Karpas-422 (cell line): ENCODE data around the gene CARS1. TPM values are rescaled to one million over a fixed set of nuclear protein-coding genes. Genes with fewer than 3 reads are reported as not detected.
A peak's percentile ranks its signal among the peaks of the same experiment; 100 is the strongest.

Experiments
- DNase-seq: peaks from one replicate; pipeline ENCODE4 v3.0.0-alpha.2; 2015
- H2AFZ ChIP-seq: fragments of 200-600 bp; sonication (generic); 2 replicates; pipeline ENCODE4 v1.6.1; 2014; ENCODE audit warnings: antibody characterized with exemption, low read length, mixed read lengths
- H3K27ac ChIP-seq: fragments of 200-600 bp; sonication (generic); 2 replicates; pipeline ENCODE4 v1.5.1; 2014; ENCODE audit warnings: mild to moderate bottlenecking, low read length, moderate library complexity
- H3K27me3 ChIP-seq: fragments of 200-600 bp; sonication (generic); 2 replicates; pipeline ENCODE4 v1.6.1; 2014; ENCODE audit warnings: low read length, mixed read lengths
- H3K36me3 ChIP-seq: fragments of 200-600 bp; sonication (generic); 2 replicates; pipeline ENCODE4 v1.6.1; 2014; ENCODE audit warnings: low read length, mixed read lengths; ENCODE audit not compliant: insufficient read depth
- H3K4me1 ChIP-seq: fragments of 200-600 bp; sonication (generic); 2 replicates; pipeline ENCODE4 v1.6.1; 2014; ENCODE audit warnings: mild to moderate bottlenecking, low read length, mixed read lengths
- H3K4me2 ChIP-seq: fragments of 200-600 bp; sonication (generic); 2 replicates; pipeline ENCODE4 v1.6.1; 2014; ENCODE audit warnings: low read length, low read depth, mild to moderate bottlenecking; ENCODE audit not compliant: poor library complexity, severe bottlenecking
- H3K4me3 ChIP-seq: fragments of 200-600 bp; sonication (generic); 2 replicates; pipeline ENCODE4 v1.5.1; 2014; ENCODE audit warnings: mild to moderate bottlenecking, antibody characterized with exemption, low read length, mixed read lengths
- H3K79me2 ChIP-seq: fragments of 200-600 bp; sonication (generic); 2 replicates; pipeline ENCODE4 v1.6.1; 2014; ENCODE audit warnings: mild to moderate bottlenecking, low read length, mixed read lengths
- H3K9ac ChIP-seq: fragments of 200-600 bp; sonication (generic); 2 replicates; pipeline ENCODE4 v1.6.0; 2014; ENCODE audit warnings: low read length
- H3K9me2 ChIP-seq: fragments of 200-600 bp; sonication (generic), shearing (Covaris generic); replicated peaks from 2 replicates; pipeline ENCODE4 v1.6.0; 2014; ENCODE audit warnings: mild to moderate bottlenecking, low read length, moderate library complexity; ENCODE audit not compliant: insufficient read depth
- H3K9me3 ChIP-seq: fragments of 300-700, 200-600 bp; sonication (generic); 2 replicates; pipeline ENCODE4 v1.6.1; 2014; ENCODE audit warnings: low read length, mixed read lengths
- H4K20me1 ChIP-seq: fragments of 200-600 bp; sonication (generic); 2 replicates; pipeline ENCODE4 v1.6.1; 2014; ENCODE audit warnings: mild to moderate bottlenecking, antibody characterized with exemption, low read length, low read depth; ENCODE audit not compliant: insufficient read depth
- total RNA-seq: library from RNA; depleted of rRNA; stranded (reverse); fragments of >200 nt; shearing (Covaris generic); gene quantifications from 2 replicates; pipeline ENCODE4 v1.2.3, GENCODE V29; 2014; ENCODE audit warnings: low replicate concordance

The CARS1 gene
- total RNA-seq, 1 experiment from 2014 or later, result 55.8 TPM

DNA sequence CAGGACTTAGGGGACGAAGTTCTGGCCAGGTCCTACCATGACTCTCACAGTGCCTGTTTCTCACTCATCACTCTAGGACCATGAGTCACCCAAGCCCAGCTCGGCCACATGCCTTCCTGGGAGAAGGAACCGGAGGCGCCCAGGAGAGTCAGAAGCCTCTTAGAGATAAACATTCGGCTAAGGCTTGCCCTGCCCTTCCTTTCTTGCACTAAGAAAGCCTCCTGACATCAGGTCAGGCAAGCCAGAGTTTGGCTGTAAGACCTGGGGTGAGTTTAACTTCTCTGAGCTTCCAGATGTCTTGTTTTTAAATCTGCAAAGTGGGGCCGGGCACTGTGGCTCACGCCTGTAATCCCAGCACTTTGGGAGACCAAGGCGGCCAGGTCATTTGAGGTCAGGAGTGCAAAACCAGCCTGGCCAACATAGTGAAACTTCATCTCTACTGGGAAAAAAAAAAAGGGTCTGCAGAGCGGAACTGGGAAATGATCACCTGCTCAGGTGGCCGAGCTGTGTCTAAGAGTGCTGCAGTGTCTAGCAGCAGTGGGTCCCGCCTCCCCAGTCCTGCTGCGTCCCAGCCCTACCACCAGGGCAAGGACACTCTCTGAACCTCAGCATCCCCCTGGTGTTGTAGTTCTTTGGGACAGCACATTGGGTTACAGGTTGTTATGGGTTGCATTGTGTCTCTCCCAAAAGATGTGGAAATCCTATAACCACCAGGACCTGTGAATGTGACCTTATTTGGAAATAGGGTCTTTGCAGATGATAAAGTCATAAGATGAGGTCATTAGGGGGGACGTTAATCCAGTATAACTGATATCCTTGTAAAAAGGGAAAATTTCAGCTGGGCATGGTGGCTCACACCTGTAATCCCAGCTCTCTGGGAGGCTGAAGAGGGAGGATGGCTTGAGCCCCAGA is 1.8 kb upstream of the CARS1 start:
- Histone ChIP-seq H3K9ac (no peak overlapping the region), H4K20me1 (peaks cover 10% of the 10 kb centered on the region), H3K27ac (no peak overlapping the region), H3K79me2 (peaks cover 32% of the 10 kb centered on the region), H3K4me1 (peaks cover 48% of the 10 kb centered on the region), H3K9me2 (no peaks in the 10 kb centered on the region), H3K4me2 (no peak overlapping the region), H2AFZ (no peak overlapping the region), H3K27me3 (no peaks in the 10 kb centered on the region), H3K4me3 (no peak overlapping the region), H3K9me3 (no peaks in the 10 kb centered on the region), H3K36me3 (no peaks in the 10 kb centered on the region)
- DNase-seq, result no peak

DNA sequence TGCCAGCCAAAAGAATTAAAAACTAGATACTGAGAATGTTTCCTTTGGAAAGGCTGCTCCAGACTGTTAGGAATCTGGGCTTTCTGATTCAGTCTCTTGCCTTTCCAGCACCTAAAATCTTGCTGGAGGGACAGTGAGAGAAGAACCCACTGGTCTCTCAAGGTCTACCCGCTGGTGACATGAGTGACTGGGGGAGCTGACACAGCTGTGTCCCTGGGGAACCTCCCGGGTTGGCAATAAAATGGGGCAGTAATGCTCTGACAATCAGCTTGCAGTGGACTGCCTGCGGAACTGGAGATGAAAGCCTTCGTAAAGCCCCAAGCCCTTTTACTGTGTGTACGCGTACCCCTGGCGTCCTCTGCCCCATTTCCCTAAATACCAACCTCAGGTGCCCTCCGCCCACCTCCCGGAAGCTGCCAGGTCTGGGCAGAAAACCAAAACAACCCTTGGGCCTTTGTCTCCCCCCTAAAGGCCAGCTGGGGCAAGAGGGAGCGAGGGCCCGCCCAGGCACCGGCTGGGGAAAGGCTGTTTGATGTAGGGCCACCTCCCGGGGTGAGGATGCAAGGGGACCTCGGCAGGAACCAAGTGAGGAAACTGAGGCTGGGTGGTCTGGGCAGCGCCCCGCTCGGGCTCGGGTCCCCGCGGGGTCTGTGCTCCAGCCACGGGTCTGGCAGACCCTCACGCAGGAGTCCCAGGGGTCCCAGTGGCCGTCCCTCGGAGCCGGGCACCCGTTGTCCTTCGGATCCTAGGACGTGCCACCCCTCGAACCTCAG is 741 bp downstream of the CARS1 start:
- peak; percentile 60 for DNase-seq
- no peaks in the 10 kb centered on the region for H3K27me3 ChIP-seq
- H2AFZ ChIP-seq, result no peak overlapping the region
- peak overlapping the region; percentile 92 for H3K4me2 ChIP-seq
- peaks cover 49% of the 10 kb centered on the region for H3K79me2 ChIP-seq
- no peaks in the 10 kb centered on the region for H3K9me3 ChIP-seq
- peak overlapping the region; percentile 84 for H3K27ac ChIP-seq
- no peaks in the 10 kb centered on the region for H3K9me2 ChIP-seq
- no peaks in the 10 kb centered on the region for H3K36me3 ChIP-seq
- H3K4me3 ChIP-seq, result peak overlapping the region; percentile 100
- H3K9ac ChIP-seq, result peak overlapping the region; percentile 100
- H4K20me1 ChIP-seq, result peaks cover 13% of the 10 kb centered on the region
- H3K4me1 ChIP-seq, result peaks cover 52% of the 10 kb centered on the region

DNA sequence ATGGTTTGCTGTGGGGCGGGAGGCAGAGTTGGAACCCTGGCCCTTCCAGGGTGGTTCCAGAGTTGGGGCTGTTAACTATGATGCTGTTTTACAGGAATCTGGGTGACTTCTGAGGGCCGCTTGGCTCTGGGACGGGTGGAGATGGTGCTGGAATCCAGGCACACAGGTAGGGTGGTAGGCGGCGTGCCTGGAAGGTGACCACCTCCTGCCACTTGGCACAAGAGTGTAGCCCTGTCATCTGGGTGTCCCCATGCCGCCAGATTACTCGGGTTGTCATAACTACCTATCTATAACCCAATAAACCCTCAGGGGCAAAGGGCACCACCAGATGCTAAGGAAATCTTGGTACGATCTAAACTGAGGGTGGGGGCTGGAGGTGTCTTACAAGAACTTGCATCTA is 1.3 kb downstream of the CARS1 start:
- H3K4me2 ChIP-seq, result peak overlapping the region; percentile 92
- peak overlapping the region; percentile 100 for H3K4me3 ChIP-seq
- H3K9me3 ChIP-seq, result no peaks in the 10 kb centered on the region
- DNase-seq, result peak; percentile 39
- H3K9me2 ChIP-seq, result no peaks in the 10 kb centered on the region
- peaks cover 13% of the 10 kb centered on the region for H4K20me1 ChIP-seq
- no peak overlapping the region for H2AFZ ChIP-seq
- H3K27ac ChIP-seq, result peak overlapping the region; percentile 84
- H3K79me2 ChIP-seq, result peaks cover 55% of the 10 kb centered on the region
- H3K9ac ChIP-seq, result peak overlapping the region; percentile 100
- no peaks in the 10 kb centered on the region for H3K27me3 ChIP-seq
- H3K36me3 ChIP-seq, result no peaks in the 10 kb centered on the region
- H3K4me1 ChIP-seq, result peaks cover 58% of the 10 kb centered on the region

DNA sequence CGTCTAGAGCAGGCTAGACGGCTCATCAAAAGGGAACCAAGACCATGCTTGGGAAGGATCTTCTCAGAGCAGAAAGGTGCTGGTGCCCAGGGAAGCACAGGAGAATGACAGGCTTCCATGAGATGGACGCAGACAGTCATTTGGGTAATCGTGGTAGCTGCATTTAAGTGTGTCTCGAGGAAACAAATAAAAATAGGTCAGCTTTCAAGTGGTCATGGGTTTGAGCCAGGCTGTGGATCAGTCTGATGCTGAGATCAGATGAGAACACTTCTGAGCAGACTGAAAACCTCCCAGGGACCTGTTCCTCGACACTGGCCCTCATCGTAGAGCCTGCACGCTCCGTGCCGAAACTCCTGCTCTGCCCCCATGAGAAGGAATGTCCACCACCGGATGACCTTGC is 4.7 kb downstream of the CARS1 start:
- H3K36me3 ChIP-seq, result no peaks in the 10 kb centered on the region
- peak overlapping the region; percentile 42 for H3K9ac ChIP-seq
- peak overlapping the region; percentile 91 for H3K4me2 ChIP-seq
- H3K79me2 ChIP-seq, result peaks cover 88% of the 10 kb centered on the region
- H3K27me3 ChIP-seq, result no peaks in the 10 kb centered on the region
- H3K27ac ChIP-seq, result peak overlapping the region; percentile 88
- H3K9me2 ChIP-seq, result no peaks in the 10 kb centered on the region
- H2AFZ ChIP-seq, result no peak overlapping the region
- H3K4me3 ChIP-seq, result peak overlapping the region; percentile 26; the same call in 1 of the 2 replicates
- peak; percentile 35 for DNase-seq
- H4K20me1 ChIP-seq, result peaks cover 20% of the 10 kb centered on the region
- H3K4me1 ChIP-seq, result peaks cover 73% of the 10 kb centered on the region
- no peaks in the 10 kb centered on the region for H3K9me3 ChIP-seq

DNA sequence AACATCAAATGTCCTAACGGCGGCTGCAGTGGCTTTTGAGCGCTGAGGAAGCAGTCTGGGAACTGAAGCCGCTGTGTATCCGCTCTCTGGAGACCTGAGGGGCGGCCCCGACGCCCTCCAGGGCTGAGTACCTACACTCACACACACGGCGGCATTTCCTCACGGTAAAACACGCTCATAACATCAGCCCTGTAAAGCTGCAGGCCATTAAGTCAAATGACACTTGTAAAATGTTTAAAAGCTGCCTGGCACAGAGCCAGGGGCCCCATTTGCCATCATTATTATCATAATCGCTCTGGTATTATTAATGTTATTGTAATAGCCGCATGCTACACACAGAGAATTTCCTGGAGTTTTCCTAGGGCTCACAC is 5.1 kb downstream of the CARS1 start:
- Histone ChIP-seq H3K27me3 (no peaks in the 10 kb centered on the region), H3K4me2 (peak overlapping the region; percentile 91), H4K20me1 (peaks cover 23% of the 10 kb centered on the region), H2AFZ (no peak overlapping the region), H3K9me2 (no peaks in the 10 kb centered on the region), H3K4me3 (peak overlapping the region; percentile 61; the same call in 1 of the 2 replicates), H3K27ac (peak overlapping the region; percentile 88), H3K79me2 (peaks cover 91% of the 10 kb centered on the region), H3K9ac (peak overlapping the region; percentile 72), H3K9me3 (no peaks in the 10 kb centered on the region), H3K36me3 (no peaks in the 10 kb centered on the region), H3K4me1 (peaks cover 70% of the 10 kb centered on the region)
- peak; percentile 67 for DNase-seq

DNA sequence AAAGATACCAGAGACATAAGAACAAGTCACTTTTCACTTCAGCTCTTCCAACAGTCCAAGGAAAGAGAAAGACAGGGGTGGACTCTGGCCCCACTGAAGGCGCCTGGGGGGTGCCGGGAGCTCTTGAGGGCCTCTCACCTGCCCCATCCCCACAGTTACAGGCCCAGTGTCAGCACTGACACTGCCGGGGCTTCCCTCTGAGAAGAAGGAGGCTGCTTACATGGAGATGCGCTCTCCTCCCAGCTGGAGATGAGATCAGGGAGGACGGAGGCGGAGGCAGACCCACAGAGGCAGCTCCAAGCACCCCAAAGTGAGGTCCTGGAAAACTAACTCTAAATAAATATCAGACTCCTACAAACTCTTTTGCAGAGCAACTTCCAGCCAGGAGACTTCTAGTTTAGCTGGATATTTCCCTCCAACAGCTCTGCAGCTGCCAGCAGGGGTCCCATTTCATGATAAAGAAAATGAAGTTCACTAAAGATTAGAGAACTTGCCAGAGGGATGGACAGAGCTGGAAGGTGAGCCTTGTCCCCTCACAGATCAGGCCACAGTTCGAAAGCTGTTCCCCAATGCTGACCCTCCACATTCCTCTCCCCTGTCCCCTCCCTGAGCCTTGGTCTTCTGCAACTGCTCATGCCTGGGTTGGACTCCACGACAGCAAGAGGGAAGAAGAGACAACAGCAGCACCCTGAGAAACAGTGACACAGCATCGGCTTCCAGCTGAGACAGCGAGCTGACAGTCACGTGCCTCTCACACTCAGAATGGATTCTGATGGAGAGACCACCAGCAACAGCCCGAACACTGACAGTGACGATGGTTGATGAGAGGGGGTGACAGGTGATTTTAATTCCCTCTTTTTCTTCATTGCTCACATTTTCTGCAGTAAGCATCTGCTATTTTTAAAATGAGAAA is 5.8 kb downstream of the CARS1 start:
- Histone ChIP-seq H3K4me3 (peak overlapping the region; percentile 61; the same call in 1 of the 2 replicates), H4K20me1 (peaks cover 23% of the 10 kb centered on the region), H3K27me3 (no peaks in the 10 kb centered on the region), H3K9me2 (no peaks in the 10 kb centered on the region), H3K4me2 (peak overlapping the region; percentile 91), H3K36me3 (no peaks in the 10 kb centered on the region), H3K9me3 (no peaks in the 10 kb centered on the region), H3K9ac (peak overlapping the region; percentile 72), H3K4me1 (peaks cover 70% of the 10 kb centered on the region), H2AFZ (no peak overlapping the region), H3K27ac (peak overlapping the region; percentile 88), H3K79me2 (peaks cover 89% of the 10 kb centered on the region)
- DNase-seq, result peak; percentile 59

DNA sequence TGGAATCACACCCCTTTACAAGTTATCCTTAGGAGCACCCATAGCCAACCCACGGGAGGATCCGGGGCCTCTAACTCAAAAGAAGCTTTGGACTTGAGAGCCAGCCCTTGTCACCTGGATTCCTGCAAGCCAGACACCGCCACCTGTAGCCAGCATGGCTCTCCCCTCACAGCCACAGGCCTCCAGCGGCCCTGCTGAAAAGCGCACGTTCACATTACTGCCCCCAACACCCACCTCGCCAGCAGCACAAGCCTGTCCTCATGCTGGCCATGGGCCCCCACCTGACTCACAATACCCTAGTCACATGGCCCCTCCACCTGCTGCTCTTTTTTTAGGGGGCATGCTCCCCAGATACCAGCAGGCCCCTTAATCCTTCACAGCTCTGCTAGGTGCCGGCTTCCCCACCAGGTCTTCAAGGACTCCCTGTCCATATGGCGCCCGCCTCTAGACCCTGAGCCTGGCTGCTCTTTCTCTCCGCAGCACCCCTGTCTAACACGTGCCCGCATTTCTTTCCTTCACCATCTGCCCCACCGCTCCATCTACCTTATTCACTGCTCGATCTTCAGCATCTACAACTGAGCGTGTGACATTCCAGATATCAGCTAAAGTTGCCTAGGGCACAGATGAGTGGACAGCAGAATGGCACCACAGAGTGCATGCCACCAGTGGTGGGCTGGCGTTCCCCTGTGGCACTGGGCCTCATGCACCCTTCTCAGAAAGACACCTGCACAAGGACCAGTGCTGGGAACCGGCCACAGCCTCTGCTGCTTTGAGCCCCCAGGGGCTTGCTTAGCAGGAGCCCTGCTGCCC is 6.6 kb downstream of the CARS1 start:
- Histone ChIP-seq H3K9me3 (no peaks in the 10 kb centered on the region), H3K4me1 (peaks cover 62% of the 10 kb centered on the region), H3K36me3 (no peaks in the 10 kb centered on the region), H3K9ac (peak overlapping the region; percentile 72), H2AFZ (no peak overlapping the region), H3K27ac (peak overlapping the region; percentile 88), H3K79me2 (peaks cover 89% of the 10 kb centered on the region), H3K4me2 (peak overlapping the region; percentile 91), H3K27me3 (no peaks in the 10 kb centered on the region), H4K20me1 (peaks cover 16% of the 10 kb centered on the region; the same call in 1 of the 2 replicates), H3K9me2 (no peaks in the 10 kb centered on the region), H3K4me3 (peak overlapping the region; percentile 61)
- DNase-seq, result peak; percentile 49
